Memory B cell (primary cell): ENCODE data around the gene ANO2.

Experiments
- ATAC-seq: fragments of 150-1000 bp; cut with Tn5 transposase; 2 replicates; pipeline ENCODE4 v1.10.0; 2021; ENCODE audit warnings: low read depth, mild to moderate bottlenecking, moderate library complexity
- DNase-seq, 2 donors: peaks; one replicate each; pipeline ENCODE4 v3.0.0; 2022; ENCODE audit warnings: low spot score in 2 of 2
- H3K27ac Mint-ChIP-seq: one replicate; pipeline ENCODE4 v1.8.0; 2022; ENCODE audit warnings: mild to moderate bottlenecking, moderate library complexity, mixed read lengths
- H3K27me3 Mint-ChIP-seq: one replicate; pipeline ENCODE4 v1.8.0; 2022; ENCODE audit warnings: mixed read lengths
- H3K36me3 Mint-ChIP-seq: one replicate; pipeline ENCODE4 v1.8.0; 2022; ENCODE audit warnings: mild to moderate bottlenecking, mixed read lengths
- H3K4me1 Mint-ChIP-seq: one replicate; pipeline ENCODE4 v1.8.0; 2022; ENCODE audit warnings: mixed read lengths
- H3K4me3 Mint-ChIP-seq: one replicate; pipeline ENCODE4 v1.8.0; 2022; ENCODE audit warnings: mild to moderate bottlenecking, moderate library complexity, mixed read lengths
- H3K9me3 Mint-ChIP-seq: one replicate; pipeline ENCODE4 v1.8.0; 2022; ENCODE audit warnings: mixed read lengths

ANO2 gene

DNA sequence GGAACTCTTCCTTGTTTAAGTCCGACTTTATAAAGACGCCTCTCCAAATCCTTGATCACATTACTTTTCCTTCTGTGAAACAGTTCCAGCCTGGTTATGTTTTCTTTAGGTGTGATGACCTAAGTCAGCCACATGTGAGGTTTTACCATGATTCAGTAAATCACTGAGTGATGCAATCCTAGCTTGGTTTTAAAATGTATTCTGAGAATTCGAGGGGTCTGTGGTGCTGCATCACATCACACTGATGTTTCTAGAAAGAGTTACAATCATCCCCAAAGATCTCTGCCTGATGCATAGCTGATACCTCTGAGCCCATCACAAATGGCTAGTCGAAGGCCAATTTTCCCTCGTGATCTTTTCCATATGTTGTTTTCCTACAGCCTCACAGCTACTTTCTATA, 152.7 kb downstream of the ANO2 start:
- Mint-ChIP-seq H3K9me3 (no peaks in the 10 kb centered on the region), H3K4me1 (no peaks in the 10 kb centered on the region)
- ATAC-seq = no peak

DNA sequence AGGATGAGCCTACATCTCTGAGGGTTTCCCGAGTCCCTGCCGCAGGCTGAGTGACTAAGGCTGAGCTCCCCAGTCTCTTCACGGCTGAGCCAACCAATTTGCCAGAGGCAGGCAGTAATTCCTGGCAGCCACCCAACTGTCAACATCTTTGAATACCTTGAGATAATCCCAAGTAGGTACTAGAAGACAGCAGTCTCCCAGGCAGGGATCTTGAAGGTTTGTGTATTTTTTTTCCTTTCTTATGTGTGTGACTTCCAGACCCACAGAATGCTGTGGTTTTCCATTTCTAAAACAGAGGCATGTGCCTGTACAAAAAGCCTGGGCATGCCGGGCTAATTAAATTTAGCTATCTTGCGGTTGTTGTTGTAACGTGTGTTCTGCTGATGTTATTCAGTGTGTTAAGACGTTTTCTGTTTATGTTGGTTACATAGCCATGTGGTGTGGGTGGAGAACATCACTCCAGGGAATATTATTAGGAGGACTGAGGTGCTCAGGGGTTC, 155.5 kb downstream of the ANO2 start:
- Mint-ChIP-seq H3K4me3 (no peak overlapping the region), H3K36me3 (no peaks in the 10 kb centered on the region)

More for the DNA sequence above, 152.7 kb downstream of the ANO2 start:
- DNase-seq = no peak
- no peaks in the 10 kb centered on the region for H3K36me3 Mint-ChIP-seq
- no peak overlapping the region for H3K4me3 Mint-ChIP-seq
- peaks cover 14% of the 10 kb centered on the region for H3K27me3 Mint-ChIP-seq
- H3K27ac Mint-ChIP-seq = no peak overlapping the region

DNA sequence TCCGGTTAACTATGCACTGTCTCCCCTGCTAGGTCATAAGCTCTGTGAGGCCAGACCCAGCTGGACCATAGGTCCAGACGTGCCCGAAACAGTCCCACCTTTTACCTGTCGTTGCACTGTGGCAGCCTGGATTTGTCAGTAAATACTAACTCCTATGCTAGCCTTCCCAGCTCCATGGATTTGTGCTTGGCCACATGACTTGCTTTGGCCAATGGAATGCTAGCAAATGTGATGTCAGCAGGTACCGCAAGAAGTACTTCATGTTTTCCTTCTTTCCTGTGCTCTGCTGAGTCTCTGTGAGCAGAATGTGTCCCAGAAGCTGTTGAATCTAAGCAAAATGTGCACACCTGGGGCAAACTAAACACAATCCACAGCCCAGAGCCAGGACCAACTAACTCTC, 157.2 kb downstream of the ANO2 start:
- ATAC-seq (no peak), DNase-seq (no peak)
- peaks cover 9% of the 10 kb centered on the region for H3K27me3 Mint-ChIP-seq
- H3K36me3 Mint-ChIP-seq = no peaks in the 10 kb centered on the region
- no peak overlapping the region for H3K4me3 Mint-ChIP-seq
- H3K9me3 Mint-ChIP-seq = no peaks in the 10 kb centered on the region
- H3K4me1 Mint-ChIP-seq = no peaks in the 10 kb centered on the region
- H3K27ac Mint-ChIP-seq = no peak overlapping the region

More for the DNA sequence above, 155.5 kb downstream of the ANO2 start:
- Mint-ChIP-seq H3K27ac (no peak overlapping the region), H3K27me3 (peaks cover 9% of the 10 kb centered on the region), H3K4me1 (no peaks in the 10 kb centered on the region), H3K9me3 (no peaks in the 10 kb centered on the region)
- DNase-seq (no peak), ATAC-seq (no peak)

DNA sequence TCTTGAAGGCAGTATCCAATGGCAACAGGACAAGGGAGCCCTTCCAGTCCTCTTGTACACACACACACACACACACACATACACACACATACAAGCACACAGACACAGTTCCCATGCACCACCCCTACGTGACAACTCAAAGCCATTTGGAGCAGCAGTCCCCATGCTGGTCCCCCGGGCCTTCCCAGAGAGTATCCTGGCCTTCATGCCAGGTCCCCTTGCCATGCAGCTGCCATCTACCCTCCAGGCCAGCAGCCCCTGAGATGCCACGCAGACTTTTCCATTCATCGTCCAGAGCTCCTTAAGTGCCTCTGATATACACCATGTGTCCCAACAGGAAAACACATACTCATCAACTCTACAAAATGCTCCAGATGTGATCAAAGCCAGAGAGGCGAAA, 159.5 kb downstream of the ANO2 start:
- Mint-ChIP-seq H3K4me1 (no peaks in the 10 kb centered on the region), H3K27me3 (peaks cover 8% of the 10 kb centered on the region), H3K4me3 (no peak overlapping the region), H3K9me3 (no peaks in the 10 kb centered on the region), H3K36me3 (no peaks in the 10 kb centered on the region), H3K27ac (no peak overlapping the region)
- ATAC-seq (no peak), DNase-seq (no peak)

DNA sequence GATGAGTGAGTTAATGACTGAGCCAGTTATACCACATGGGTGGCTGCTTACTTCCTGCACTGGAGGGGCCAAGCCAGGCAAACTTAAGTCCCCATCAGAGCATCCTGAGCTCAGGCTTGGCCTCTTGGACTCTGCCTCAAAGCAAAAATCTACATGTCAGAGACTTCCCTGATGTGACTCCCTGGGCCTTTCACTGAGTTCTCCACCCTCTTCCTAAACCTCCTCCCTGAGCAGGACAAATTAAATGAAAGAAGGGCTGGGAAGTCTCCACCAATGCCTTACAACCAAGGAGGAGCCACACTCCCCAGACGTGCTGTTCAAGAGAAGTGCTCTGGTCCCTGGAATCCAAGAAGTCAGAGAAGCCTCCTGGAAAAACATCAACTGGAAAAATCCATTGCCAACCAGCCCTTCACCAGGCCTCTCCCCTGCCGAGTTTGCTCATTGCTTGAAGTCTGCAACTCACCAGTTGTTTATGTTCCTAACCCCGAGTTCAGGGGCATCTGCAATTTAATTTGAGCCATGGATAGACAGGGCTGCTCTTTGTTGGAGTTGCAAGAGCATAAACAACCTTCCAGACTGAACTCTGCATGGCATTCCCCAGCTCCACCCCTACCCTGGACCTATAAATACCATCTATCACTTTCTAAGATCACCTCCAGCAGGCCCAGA, 160.5 kb downstream of the ANO2 start:
- Mint-ChIP-seq H3K4me1 (no peaks in the 10 kb centered on the region), H3K27me3 (peaks cover 4% of the 10 kb centered on the region), H3K9me3 (peaks cover 2% of the 10 kb centered on the region), H3K27ac (no peak overlapping the region), H3K36me3 (no peaks in the 10 kb centered on the region), H3K4me3 (no peak overlapping the region)
- no peak for DNase-seq
- no peak for ATAC-seq

DNA sequence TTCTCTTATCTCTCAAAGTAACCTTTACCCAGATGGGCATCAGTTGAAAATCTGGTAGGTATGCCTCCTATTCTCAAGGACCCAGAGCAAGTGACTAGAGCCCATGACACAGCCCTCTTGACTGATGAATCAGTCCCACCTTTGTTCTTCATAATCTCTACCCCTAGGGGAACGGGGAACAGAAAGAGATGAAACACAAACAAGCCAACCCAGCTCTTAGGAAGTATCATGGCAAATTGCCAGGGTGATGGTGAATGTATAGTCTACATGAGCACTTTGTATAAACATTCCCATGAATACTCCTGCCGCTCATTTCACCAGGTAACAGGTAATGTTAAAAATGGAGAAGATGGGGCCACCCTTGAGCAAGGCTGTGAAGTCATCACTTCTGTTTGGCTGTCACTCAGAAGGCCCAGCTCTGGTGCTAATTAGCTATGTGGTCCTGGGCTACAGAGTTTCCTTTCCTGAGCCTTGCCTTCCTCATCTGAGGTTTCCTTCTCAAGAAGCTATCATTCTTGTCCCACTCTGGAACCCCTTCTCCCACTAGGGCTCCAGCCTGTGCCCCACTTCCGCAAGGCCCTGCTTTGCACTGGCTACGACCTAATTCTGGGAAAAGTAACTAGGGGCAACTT, 161.7 kb downstream of the ANO2 start:
- Mint-ChIP-seq H3K4me3 (no peak overlapping the region), H3K27me3 (peaks cover 4% of the 10 kb centered on the region), H3K36me3 (no peaks in the 10 kb centered on the region), H3K27ac (no peak overlapping the region), H3K9me3 (peaks cover 2% of the 10 kb centered on the region), H3K4me1 (no peaks in the 10 kb centered on the region)
- ATAC-seq (no peak), DNase-seq (no peak)

DNA sequence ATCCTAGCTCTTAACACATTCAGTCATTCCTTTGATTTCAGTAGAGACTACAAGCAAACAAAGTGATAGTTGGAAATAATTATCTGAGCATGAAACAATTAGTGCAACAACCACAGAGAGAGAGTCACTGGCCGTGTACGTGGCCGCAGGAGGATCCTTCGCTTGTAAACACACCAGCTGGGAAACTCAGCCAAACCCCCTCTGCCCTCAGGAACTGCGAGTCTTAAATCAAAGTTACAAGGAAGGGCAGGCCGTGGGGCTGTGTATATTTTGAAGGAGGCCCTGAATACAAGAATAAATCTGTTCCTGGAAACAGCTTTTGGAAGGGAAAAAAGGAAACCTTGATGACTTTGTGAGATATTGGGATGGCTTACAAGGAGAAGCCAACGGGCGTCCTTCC, 164.5 kb downstream of the ANO2 start:
- Mint-ChIP-seq H3K27me3 (peaks cover 5% of the 10 kb centered on the region), H3K9me3 (peaks cover 2% of the 10 kb centered on the region), H3K27ac (no peak overlapping the region), H3K4me3 (no peak overlapping the region), H3K4me1 (no peaks in the 10 kb centered on the region), H3K36me3 (no peaks in the 10 kb centered on the region)
- no peak for DNase-seq
- ATAC-seq = no peak

DNA sequence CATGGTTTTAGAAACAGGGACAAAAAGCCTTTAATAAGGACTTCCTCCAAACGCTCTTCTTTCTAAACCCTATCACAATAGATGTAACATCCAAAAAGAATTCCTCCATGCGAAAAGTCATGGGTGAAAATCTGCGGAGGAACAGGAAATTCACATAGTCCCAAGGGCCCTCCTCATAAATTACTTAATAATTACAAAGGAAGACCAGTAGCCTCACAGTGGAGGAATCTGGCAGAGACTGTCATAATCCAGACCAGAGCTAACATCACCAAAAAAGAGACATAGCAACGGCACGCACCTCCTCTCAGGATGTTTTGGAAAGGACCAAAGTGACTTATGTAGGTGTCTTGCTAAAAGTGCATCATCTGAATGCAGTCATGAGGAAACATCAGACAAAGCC, 165.7 kb downstream of the ANO2 start:
- H3K36me3 Mint-ChIP-seq = no peaks in the 10 kb centered on the region
- no peak for ATAC-seq
- H3K27me3 Mint-ChIP-seq = peaks cover 5% of the 10 kb centered on the region
- DNase-seq = no peak
- no peak overlapping the region for H3K4me3 Mint-ChIP-seq
- H3K4me1 Mint-ChIP-seq = no peaks in the 10 kb centered on the region
- peaks cover 2% of the 10 kb centered on the region for H3K9me3 Mint-ChIP-seq
- no peak overlapping the region for H3K27ac Mint-ChIP-seq

DNA sequence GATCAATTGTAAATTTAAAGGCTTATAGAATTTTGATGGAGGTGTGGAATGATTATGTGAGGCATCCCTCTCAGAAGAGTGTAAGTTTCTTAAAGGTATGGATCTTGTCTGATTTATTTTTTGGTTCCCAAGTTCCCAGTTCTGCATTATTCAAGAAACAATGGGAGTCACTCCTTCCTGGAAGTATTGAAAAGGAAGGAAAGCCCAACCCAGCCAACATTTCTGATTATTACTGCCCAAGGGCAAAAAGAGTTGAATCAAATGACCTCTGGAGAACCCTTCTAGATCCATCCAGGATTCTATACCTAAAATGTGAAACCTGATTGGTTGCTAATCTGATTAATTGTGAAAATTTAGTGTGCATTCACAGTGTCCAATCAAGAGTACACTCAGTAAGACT, 166.2 kb downstream of the ANO2 start:
- H3K9me3 Mint-ChIP-seq = peaks cover 2% of the 10 kb centered on the region
- H3K4me3 Mint-ChIP-seq = no peak overlapping the region
- peaks cover 3% of the 10 kb centered on the region for H3K27me3 Mint-ChIP-seq
- no peak for DNase-seq
- H3K27ac Mint-ChIP-seq = no peak overlapping the region
- no peaks in the 10 kb centered on the region for H3K36me3 Mint-ChIP-seq
- H3K4me1 Mint-ChIP-seq = no peaks in the 10 kb centered on the region
- ATAC-seq = no peak

DNA sequence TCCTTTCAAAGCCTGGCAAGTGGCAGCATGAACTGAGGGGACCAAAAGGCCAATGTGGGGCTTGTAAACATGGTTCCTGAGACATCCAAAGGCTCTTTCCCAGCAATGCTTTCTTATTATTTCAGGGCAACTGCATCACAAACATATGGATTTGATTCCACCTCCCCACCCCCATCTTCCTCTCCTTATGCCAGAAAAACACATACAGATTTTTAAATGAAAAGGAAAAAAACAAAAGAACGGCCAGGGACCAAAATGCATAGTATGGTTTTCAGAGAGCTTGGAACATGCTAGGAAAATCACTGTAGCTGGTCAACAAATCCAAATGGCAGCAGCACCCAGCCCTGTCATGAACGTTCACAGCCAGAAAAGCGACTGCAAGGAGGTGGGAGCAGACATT, 167.6 kb downstream of the ANO2 start:
- no peak overlapping the region for H3K27ac Mint-ChIP-seq

DNA sequence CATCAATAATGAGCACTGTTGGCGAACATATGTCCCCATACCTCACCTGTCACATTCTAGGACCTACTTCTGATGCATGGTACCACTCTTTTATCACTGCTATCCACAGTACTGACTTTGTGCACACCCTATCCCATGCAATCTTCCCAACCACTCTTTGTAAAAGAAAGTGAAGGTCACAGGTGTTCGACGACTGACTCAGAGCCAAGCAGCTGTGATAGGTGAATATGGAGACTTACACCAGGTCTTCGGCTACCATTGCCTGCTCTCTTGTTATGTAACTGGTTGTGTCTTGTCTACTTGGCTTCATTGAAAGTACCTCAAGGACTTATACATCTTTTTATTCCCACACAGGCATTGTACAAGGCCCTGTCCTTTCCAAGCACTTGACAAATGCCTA, 169.0 kb downstream of the ANO2 start:
- H3K4me3 Mint-ChIP-seq = no peak overlapping the region
- peaks cover 2% of the 10 kb centered on the region for H3K27me3 Mint-ChIP-seq
- no peak overlapping the region for H3K27ac Mint-ChIP-seq
- ATAC-seq (no peak), DNase-seq (no peak)
- no peaks in the 10 kb centered on the region for H3K4me1 Mint-ChIP-seq
- no peaks in the 10 kb centered on the region for H3K36me3 Mint-ChIP-seq
- H3K9me3 Mint-ChIP-seq = peaks cover 2% of the 10 kb centered on the region

More for the DNA sequence above, 167.6 kb downstream of the ANO2 start:
- H3K4me3 Mint-ChIP-seq = no peak overlapping the region
- DNase-seq = no peak
- peaks cover 2% of the 10 kb centered on the region for H3K9me3 Mint-ChIP-seq
- H3K27me3 Mint-ChIP-seq = peaks cover 2% of the 10 kb centered on the region
- no peaks in the 10 kb centered on the region for H3K36me3 Mint-ChIP-seq
- no peaks in the 10 kb centered on the region for H3K4me1 Mint-ChIP-seq
- ATAC-seq = no peak

DNA sequence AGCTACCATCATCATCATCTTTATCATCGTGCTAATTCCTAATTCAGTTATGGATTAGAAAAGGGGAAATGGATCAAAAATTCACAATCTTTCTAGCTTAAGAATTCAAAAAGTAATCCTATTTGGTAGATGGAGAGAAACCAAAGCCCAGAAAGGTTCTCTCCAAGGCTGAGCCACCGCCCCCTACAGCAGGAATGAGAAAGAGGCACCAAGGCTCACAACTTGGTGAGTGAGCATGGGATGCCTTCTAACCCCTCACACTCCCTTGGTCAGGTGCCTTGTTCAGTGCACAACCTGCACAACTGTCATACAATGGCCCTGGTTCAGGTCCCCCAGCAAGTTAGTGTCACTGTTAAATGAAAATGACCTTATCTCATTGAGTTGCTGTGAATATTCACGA, 171.5 kb downstream of the ANO2 start:
- Mint-ChIP-seq H3K36me3 (no peaks in the 10 kb centered on the region), H3K4me1 (no peaks in the 10 kb centered on the region), H3K27ac (no peak overlapping the region), H3K9me3 (no peaks in the 10 kb centered on the region), H3K27me3 (peaks cover 6% of the 10 kb centered on the region), H3K4me3 (no peak overlapping the region)
- no peak for ATAC-seq
- no peak for DNase-seq

DNA sequence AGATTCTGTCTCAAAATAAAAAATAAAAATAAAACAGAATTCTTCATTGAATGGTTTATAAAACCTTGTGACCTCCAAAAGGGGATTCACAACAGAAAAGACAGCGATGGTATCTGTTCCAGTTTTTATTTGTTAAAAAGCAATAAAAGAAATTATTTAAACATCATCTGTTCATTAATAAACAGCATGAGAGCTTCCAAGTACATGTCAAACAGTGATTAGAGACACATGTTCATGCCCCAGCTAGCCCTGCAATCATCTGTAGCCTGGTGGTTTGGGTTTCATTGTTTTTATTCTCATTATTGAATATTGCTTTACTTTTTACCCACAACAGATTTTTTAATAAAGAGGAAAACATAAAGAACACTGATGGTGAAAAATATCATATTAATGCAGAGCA, 173.3 kb downstream of the ANO2 start:
- no peak for ATAC-seq
- Mint-ChIP-seq H3K27me3 (peaks cover 5% of the 10 kb centered on the region), H3K36me3 (no peaks in the 10 kb centered on the region), H3K4me1 (no peaks in the 10 kb centered on the region), H3K4me3 (no peak overlapping the region), H3K27ac (no peak overlapping the region), H3K9me3 (peaks cover under 1% of the 10 kb centered on the region)
- no peak for DNase-seq

DNA sequence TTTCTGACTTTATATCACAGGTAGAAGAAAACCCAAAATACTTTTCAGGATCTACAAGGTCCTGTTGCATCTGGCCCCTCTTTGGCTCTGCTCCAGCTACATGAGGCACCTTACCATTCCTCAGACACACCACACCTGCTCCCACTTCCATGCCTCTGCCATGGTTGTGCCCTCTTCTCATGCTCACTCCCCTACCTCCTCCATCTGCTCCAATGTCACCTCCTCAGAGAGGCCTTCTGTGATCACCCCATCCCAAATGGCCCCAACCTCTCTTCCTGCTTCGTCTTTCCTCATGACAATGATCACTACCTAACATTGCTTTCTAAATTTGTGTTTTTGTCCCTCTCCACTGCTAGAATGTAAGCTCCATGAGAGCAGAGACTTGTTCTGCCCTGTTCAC, 174.3 kb downstream of the ANO2 start:
- H3K4me1 Mint-ChIP-seq = no peaks in the 10 kb centered on the region
- H3K27ac Mint-ChIP-seq = no peak overlapping the region
- H3K36me3 Mint-ChIP-seq = no peaks in the 10 kb centered on the region
- peaks cover 2% of the 10 kb centered on the region for H3K9me3 Mint-ChIP-seq
- no peak for ATAC-seq
- no peak for DNase-seq
- peaks cover 5% of the 10 kb centered on the region for H3K27me3 Mint-ChIP-seq
- H3K4me3 Mint-ChIP-seq = no peak overlapping the region
